Activated CD8-positive, alpha-beta T cell treated with anti-CD3 and anti-CD28 coated beads for 36 hours (primary cell): Measurements from ENCODE around the gene DDR2. TPM values are rescaled to one million over a fixed set of nuclear protein-coding genes. Genes with fewer than 3 reads are reported as not detected.

Experiments
- ATAC-seq: fragments of 200-7000 bp; cut with Tn5 transposase; one replicate; pipeline ENCODE4 v1.10.0; 2021; ENCODE audit warnings: mild to moderate bottlenecking, moderate library complexity
- CTCF ChIA-PET: fragments of 350-600 bp; sonication (Branson Sonifier 250); formaldehyde crosslinking; loops from one replicate; lab custom pipeline; 2021; ENCODE audit warnings: antibody characterized with exemption; lab: Charles Lee
- POLR2A ChIA-PET: fragments of 350-600 bp; sonication (Branson Sonifier 250); formaldehyde crosslinking; loops from one replicate; lab custom pipeline; 2021; ENCODE audit warnings: antibody characterized with exemption; lab: Charles Lee
- DNase-seq: peaks from one replicate; pipeline ENCODE4 v3.0.0-alpha.2; 2020
- H3K27ac Mint-ChIP-seq: one replicate; pipeline ENCODE4 v1.8.0; 2021; ENCODE audit warnings: mild to moderate bottlenecking, mixed read lengths
- H3K27me3 Mint-ChIP-seq: one replicate; pipeline ENCODE4 v1.8.0; 2021; ENCODE audit warnings: mixed read lengths
- H3K36me3 Mint-ChIP-seq: one replicate; pipeline ENCODE4 v1.8.0; 2021; ENCODE audit warnings: low read depth, mixed read lengths
- H3K4me1 Mint-ChIP-seq: one replicate; pipeline ENCODE4 v1.8.0; 2021; ENCODE audit warnings: low read depth, mixed read lengths
- H3K4me3 Mint-ChIP-seq: one replicate; pipeline ENCODE4 v1.8.0; 2021; ENCODE audit warnings: mild to moderate bottlenecking, moderate library complexity, mixed read lengths
- H3K9me3 Mint-ChIP-seq: one replicate; pipeline ENCODE4 v1.8.0; 2021; ENCODE audit warnings: mixed read lengths
- CTCF ChIP-seq: fragments of 200-600 bp; IDR thresholded peaks from one replicate; pipeline ENCODE4 v1.8.0; 2022; ENCODE audit warnings: antibody characterized with exemption, mild to moderate bottlenecking
- intact Hi-C: fragments of 100-400 bp; cut with micrococcal nuclease; formaldehyde crosslinking; loops from one replicate; pipeline ENCODE4 v1.10.0; 2022
- total RNA-seq, 2 experiments: library from RNA; stranded (reverse); gene quantifications; one replicate each; pipeline ENCODE4 v1.2.3, GENCODE V29; 2021

DDR2 gene
- total RNA-seq, 2 experiments from 2014 or later = 0.31 to 0.45 TPM

GRCh38 chr1:162674034-162674608 is 41.9 kb downstream of the DDR2 start:
- Mint-ChIP-seq H3K27me3 (no peaks in the 10 kb centered on the region), H3K27ac (no peak overlapping the region), H3K36me3 (no peaks in the 10 kb centered on the region), H3K9me3 (no peaks in the 10 kb centered on the region), H3K4me1 (no peaks in the 10 kb centered on the region), H3K4me3 (no peak overlapping the region)
- no peak for DNase-seq
- CTCF ChIA-PET = no interaction called here
- no peak for TF ChIP-seq CTCF
- intact Hi-C loops = no loop called here
- no peak for ATAC-seq
- POLR2A ChIA-PET = no interaction called here

GRCh38 chr1:162676087-162676486 is 43.8 kb downstream of the DDR2 start:
- CTCF ChIA-PET = interaction anchor here (0.6 kb wide), 1 partner anchor 76 kb away, joined by 3 read pairs; no protein-coding TSS in a partner anchor
- Mint-ChIP-seq H3K4me3 (no peak overlapping the region), H3K9me3 (no peaks in the 10 kb centered on the region), H3K27ac (no peak overlapping the region), H3K4me1 (no peaks in the 10 kb centered on the region), H3K27me3 (no peaks in the 10 kb centered on the region), H3K36me3 (no peaks in the 10 kb centered on the region)
- POLR2A ChIA-PET = no interaction called here
- no peak for ATAC-seq
- DNase-seq = no peak
- intact Hi-C loops = no loop called here
- TF ChIP-seq CTCF = no peak

GRCh38 chr1:162676750-162677149 is 44.5 kb downstream of the DDR2 start:
- POLR2A ChIA-PET = no interaction called here
- Mint-ChIP-seq H3K9me3 (no peaks in the 10 kb centered on the region), H3K4me3 (no peak overlapping the region), H3K4me1 (no peaks in the 10 kb centered on the region), H3K27ac (no peak overlapping the region), H3K27me3 (no peaks in the 10 kb centered on the region), H3K36me3 (no peaks in the 10 kb centered on the region)
- TF ChIP-seq CTCF = no peak
- CTCF ChIA-PET = interaction anchor here (0.6 kb wide), 1 partner anchor 77 kb away, joined by 3 read pairs; no protein-coding TSS in a partner anchor
- intact Hi-C loops = no loop called here
- DNase-seq (no peak), ATAC-seq (no peak)

- no peaks in the 10 kb centered on the region for H3K9me3 Mint-ChIP-seq
- no peak overlapping the region for H3K27ac Mint-ChIP-seq
- H3K36me3 Mint-ChIP-seq = no peaks in the 10 kb centered on the region
- DNase-seq (no peak), ATAC-seq (no peak)
- intact Hi-C loops = no loop called here
- TF ChIP-seq CTCF = no peak
- no peak overlapping the region for H3K4me3 Mint-ChIP-seq
- H3K27me3 Mint-ChIP-seq = no peaks in the 10 kb centered on the region
- ChIA-PET POLR2A (no interaction called here), CTCF (interaction anchor here (0.9 kb wide), 1 partner anchor 10 kb away, joined by 3 read pairs; no protein-coding TSS in a partner anchor)
- no peaks in the 10 kb centered on the region for H3K4me1 Mint-ChIP-seq
Observed at GRCh38 chr1:162677607-162678371, 45.5 kb downstream of the DDR2 start.

GRCh38 chr1:162678439-162678838 is 46.2 kb downstream of the DDR2 start:
- Mint-ChIP-seq H3K27me3 (no peaks in the 10 kb centered on the region), H3K36me3 (no peaks in the 10 kb centered on the region), H3K4me3 (no peak overlapping the region), H3K4me1 (no peaks in the 10 kb centered on the region), H3K27ac (no peak overlapping the region), H3K9me3 (no peaks in the 10 kb centered on the region)
- no peak for DNase-seq
- ChIA-PET POLR2A (no interaction called here), CTCF (interaction anchor here (0.9 kb wide), 1 partner anchor 11 kb away, joined by 3 read pairs; no protein-coding TSS in a partner anchor)
- TF ChIP-seq CTCF = no peak
- no peak for ATAC-seq
- intact Hi-C loops = no loop called here
